GM12864 (cell line): ENCODE measurements around the gene KDM4E.

Experiments used
- DNase-seq: peaks from one replicate; pipeline ENCODE4 v3.0.0-alpha.2; 2011; ENCODE audit warnings: low read depth
- H3K4me3 ChIP-seq: 2 replicates; pipeline ENCODE4 v1.5.1; 2011; ENCODE audit warnings: mild to moderate bottlenecking, low read depth, low read length, control low read depth
- TF ChIP-seq, protein P1 (sequence below): IDR thresholded peaks from 2 replicates; pipeline ENCODE4 v1.5.1; 2011; ENCODE audit warnings: low read depth, mild to moderate bottlenecking, moderate library complexity, low read length, control low read depth, inconsistent platforms; ENCODE audit errors: missing control alignments

Gene KDM4E

DNA sequence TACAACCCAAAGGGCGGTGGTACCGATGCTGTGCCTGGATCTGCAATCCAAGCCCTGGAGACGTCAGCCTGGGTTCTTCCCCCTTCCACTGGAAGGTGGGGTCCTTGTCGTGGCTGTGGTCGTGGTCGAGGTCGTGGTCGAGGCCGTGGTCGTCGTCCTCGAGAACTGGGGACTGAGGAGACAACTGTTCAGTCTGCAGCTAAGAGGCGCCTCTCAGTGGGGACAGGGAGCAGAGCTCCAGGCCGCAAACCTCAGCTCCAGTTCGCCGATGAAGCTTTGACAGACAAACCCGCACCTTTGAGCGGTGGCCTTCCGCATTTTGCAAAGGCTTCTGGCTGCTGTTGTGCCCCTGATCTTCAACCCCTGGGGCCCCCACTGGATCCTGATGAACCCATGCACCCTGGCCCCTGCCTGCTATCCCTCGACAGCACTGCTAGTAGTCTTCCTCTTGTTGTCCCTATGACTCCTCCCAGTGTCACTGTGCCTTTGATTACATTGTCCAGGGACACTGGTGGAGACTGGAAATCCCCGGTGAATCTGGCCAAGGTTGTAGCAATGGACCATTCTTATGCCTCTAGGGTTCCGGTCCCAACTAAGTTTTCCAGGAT, 25.6 kb downstream of the KDM4E start:
- DNase-seq = no peak
- H3K4me3 ChIP-seq = no peak overlapping the region
- TF ChIP-seq, protein P1, sequence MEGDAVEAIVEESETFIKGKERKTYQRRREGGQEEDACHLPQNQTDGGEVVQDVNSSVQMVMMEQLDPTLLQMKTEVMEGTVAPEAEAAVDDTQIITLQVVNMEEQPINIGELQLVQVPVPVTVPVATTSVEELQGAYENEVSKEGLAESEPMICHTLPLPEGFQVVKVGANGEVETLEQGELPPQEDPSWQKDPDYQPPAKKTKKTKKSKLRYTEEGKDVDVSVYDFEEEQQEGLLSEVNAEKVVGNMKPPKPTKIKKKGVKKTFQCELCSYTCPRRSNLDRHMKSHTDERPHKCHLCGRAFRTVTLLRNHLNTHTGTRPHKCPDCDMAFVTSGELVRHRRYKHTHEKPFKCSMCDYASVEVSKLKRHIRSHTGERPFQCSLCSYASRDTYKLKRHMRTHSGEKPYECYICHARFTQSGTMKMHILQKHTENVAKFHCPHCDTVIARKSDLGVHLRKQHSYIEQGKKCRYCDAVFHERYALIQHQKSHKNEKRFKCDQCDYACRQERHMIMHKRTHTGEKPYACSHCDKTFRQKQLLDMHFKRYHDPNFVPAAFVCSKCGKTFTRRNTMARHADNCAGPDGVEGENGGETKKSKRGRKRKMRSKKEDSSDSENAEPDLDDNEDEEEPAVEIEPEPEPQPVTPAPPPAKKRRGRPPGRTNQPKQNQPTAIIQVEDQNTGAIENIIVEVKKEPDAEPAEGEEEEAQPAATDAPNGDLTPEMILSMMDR = no peak

DNA sequence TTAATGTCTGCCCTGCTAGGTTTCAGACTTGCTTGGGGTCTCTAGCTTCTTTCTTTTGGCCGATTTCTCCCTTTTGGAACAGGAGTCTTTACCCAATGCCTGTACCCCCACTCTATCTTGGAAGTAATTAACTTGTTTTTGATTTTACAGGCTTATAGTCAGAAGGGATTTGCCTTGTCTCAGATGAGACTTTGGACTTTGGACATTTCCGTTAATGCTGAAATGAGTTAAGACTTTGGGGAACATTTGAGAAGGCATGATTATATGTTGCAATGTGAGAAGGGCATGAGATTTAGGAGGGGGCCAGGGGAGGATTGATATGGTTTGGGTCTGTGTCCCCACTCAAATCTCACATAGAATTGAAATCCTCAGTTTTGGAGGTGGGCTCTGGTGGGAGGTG, 29.3 kb downstream of the KDM4E start:
- no peak for DNase-seq
- TF ChIP-seq, protein P1 = no peak

DNA sequence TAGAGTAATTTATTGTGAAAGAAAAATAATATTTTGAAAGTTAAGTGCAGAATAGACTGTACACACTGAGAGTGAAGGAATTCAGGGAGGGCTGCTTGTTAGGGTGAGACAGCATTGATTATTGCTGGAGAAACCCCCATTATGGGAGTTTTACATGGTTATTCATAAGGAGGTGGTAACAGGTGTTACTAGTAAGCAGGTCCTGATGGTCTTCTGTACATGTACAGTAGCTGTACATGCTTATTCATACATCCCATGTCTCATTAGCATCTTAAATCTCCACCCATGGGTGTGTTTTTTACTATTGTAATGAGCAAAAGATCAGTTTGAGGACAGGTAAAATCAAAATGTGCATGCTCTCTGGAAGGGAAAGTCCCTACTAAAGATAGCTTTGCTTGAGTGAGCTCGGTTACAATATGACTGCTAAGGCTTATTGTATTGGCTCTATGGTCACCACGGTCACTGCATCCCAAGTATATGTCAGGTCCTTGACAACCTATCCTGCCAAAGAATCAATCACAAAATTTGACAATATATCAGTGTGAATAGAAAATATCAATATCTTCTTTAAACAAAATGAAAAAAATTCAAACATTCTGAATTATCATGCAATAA, 30.3 kb downstream of the KDM4E start:
- no peak overlapping the region for H3K4me3 ChIP-seq
- no peak for DNase-seq
- TF ChIP-seq, protein P1 = no peak

More for the DNA sequence above, 29.3 kb downstream of the KDM4E start:
- H3K4me3 ChIP-seq = no peak overlapping the region

DNA sequence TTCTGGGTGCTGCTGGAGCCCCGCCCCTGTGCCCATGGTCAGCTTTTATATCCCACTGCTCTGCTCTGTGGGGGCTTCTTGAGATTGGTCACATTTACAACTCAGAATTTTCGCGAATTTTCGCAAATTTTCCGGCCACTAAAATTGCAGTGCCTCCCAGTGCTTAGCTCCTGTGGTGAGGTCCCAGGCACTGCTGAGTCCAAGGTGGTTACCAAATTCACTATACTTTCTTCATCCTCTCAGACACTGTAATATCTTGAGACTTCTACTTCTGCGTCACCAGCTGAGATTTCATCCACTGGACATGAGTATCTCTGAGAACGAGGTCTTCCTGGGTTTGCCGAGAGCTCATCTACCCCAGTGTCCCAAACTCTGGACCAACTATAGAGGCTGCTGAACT, 32.9 kb downstream of the KDM4E start:
- no peak for DNase-seq
- TF ChIP-seq, protein P1 = no peak
- H3K4me3 ChIP-seq = no peak overlapping the region

DNA sequence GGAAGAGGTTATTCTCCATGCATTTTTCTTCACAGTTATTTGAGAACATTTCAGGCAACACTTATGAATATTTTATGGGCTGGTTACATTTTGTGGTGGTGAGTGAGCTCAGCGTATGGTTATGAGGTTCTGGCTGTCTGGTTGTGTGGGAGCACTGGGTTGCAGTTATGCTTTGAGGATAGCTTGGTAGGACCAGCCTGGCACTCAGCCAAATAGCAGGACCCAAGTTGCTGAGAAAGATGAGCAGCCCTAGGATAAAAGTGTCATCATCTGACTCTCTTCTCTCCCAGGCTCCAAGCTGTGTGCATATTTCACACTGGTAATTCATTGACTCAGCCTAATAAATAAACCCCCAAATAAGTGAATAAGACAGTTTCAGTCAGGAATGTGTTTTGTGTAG, 33.6 kb downstream of the KDM4E start:
- H3K4me3 ChIP-seq = no peak overlapping the region
- TF ChIP-seq, protein P1 = no peak
- no peak for DNase-seq

DNA sequence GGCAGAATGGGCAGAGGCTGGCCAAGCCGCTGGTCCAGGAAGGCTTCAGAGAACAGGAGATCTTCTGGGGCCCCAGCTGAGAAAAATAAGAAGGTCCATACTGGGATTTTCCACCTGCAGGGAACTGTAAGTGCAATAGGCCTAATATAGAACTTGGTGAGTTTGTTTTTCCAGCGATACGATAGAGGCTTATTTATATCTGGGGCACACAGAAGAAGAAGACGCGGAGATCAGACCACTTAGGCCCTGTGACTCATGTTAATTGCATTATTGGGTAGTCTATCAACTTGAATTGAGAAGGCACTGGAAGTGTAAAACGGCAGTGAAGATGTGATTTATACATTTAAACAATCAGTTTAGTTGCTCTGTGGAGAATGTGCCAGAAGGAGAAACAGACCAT, 34.0 kb downstream of the KDM4E start:
- TF ChIP-seq, protein P1 = no peak
- H3K4me3 ChIP-seq = no peak overlapping the region

DNA sequence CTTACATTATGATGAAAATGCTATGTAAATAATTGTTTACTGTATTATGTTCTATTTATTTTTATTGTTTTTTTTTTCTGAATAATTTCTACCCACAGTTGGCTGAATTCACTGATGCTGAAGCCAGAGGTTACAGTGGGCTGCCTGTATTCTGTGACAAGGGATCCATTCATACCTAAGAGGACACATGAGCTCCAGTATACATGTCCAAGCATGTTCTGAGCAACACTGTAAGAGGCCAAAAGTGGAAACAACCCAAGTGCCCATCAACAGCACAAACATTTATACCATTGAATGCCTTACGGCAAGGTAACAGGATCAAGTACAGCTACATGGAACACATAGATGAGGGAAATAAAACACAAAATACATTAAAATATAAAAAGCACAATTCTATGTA, 40.3 kb downstream of the KDM4E start:
- TF ChIP-seq, protein P1 = no peak
- DNase-seq = no peak
- no peak overlapping the region for H3K4me3 ChIP-seq

More for the DNA sequence above, 34.0 kb downstream of the KDM4E start:
- DNase-seq = no peak
